Mesenchymal stem cell (in vitro differentiated cells and primary cell): Measurements from ENCODE around the gene NAV2. TPM values are rescaled to one million over a fixed set of nuclear protein-coding genes. Genes with fewer than 3 reads are reported as not detected.

Experiments
- DNase-seq: peaks from one replicate; pipeline ENCODE4 v3.0.0-alpha.2; 2013
- H2AFZ ChIP-seq: one replicate; pipeline ENCODE4 v1.6.1; 2013; ENCODE audit warnings: low read depth, mild to moderate bottlenecking, control low read depth, inconsistent platforms, low read length, moderate library complexity
- H2AK5ac ChIP-seq: 2 replicates; pipeline ENCODE4 v1.6.1; 2013; ENCODE audit warnings: low read length, moderate library complexity, mild to moderate bottlenecking, inconsistent platforms; ENCODE audit not compliant: severe bottlenecking
- H2BK120ac ChIP-seq: one replicate; pipeline ENCODE4 v1.6.1; 2013; ENCODE audit warnings: low read depth, mild to moderate bottlenecking, inconsistent platforms, low read length, moderate library complexity
- H2BK12ac ChIP-seq, 2 experiments: one replicate each; pipeline ENCODE4 v1.6.1; 2013; ENCODE audit warnings: inconsistent platforms in 2 of 2, low read length in 2 of 2, mild to moderate bottlenecking in 2 of 2, moderate library complexity in 2 of 2, control low read depth in 1 of 2
- H2BK15ac ChIP-seq: one replicate; pipeline ENCODE4 v1.6.1; 2013; ENCODE audit warnings: mild to moderate bottlenecking, low read depth, inconsistent platforms; ENCODE audit not compliant: poor library complexity, severe bottlenecking
- H2BK5ac ChIP-seq: 2 replicates; pipeline ENCODE4 v1.6.1; 2013; ENCODE audit warnings: low read depth, mild to moderate bottlenecking, low read length, control low read depth, inconsistent platforms; ENCODE audit not compliant: poor library complexity, severe bottlenecking
- H3K14ac ChIP-seq, 2 experiments: one replicate each; pipeline ENCODE4 v1.6.1; 2013; ENCODE audit warnings: inconsistent platforms in 2 of 2, low read length in 2 of 2, control low read depth in 1 of 2, mild to moderate bottlenecking in 1 of 2, moderate library complexity in 1 of 2
- H3K18ac ChIP-seq, 2 experiments: one replicate each; pipeline ENCODE4 v1.6.1; 2013; ENCODE audit warnings: inconsistent platforms in 2 of 2, low read length in 2 of 2, control low read depth in 1 of 2, low read depth in 1 of 2, mild to moderate bottlenecking in 1 of 2
- H3K23ac ChIP-seq, 2 experiments: one replicate each; pipeline ENCODE4 v1.6.1; 2013; ENCODE audit warnings: inconsistent platforms in 2 of 2, low read length in 2 of 2, mild to moderate bottlenecking in 2 of 2, moderate library complexity in 2 of 2, control low read depth in 1 of 2
- H3K27ac ChIP-seq: 2 replicates; pipeline ENCODE4 v1.5.1; 2013; ENCODE audit warnings: mild to moderate bottlenecking, moderate library complexity, low read length, control low read depth, inconsistent platforms; ENCODE audit not compliant: poor library complexity, severe bottlenecking
- H3K27me3 ChIP-seq, 2 experiments: 2 replicates each; pipeline versions ENCODE4 v1.6.1 to v1.7.0; 2013; ENCODE audit warnings: low read length in 2 of 2, mild to moderate bottlenecking in 2 of 2, moderate library complexity in 2 of 2, control low read depth in 1 of 2, inconsistent platforms in 1 of 2; ENCODE audit not compliant: control insufficient read depth in 1 of 2, insufficient read depth in 1 of 2
- H3K36me3 ChIP-seq, 2 experiments: 2 replicates each; pipeline versions ENCODE4 v1.6.1 to v1.7.0; 2013; ENCODE audit warnings: low read length in 2 of 2, control low read depth in 1 of 2, inconsistent platforms in 1 of 2, low read depth in 1 of 2, mild to moderate bottlenecking in 1 of 2; ENCODE audit not compliant: insufficient read depth in 2 of 2, control insufficient read depth in 1 of 2
- H3K4ac ChIP-seq, 2 experiments: one replicate each; pipeline ENCODE4 v1.6.1; 2013; ENCODE audit warnings: inconsistent platforms in 2 of 2, low read length in 2 of 2, mild to moderate bottlenecking in 2 of 2, moderate library complexity in 2 of 2, control low read depth in 1 of 2, low read depth in 1 of 2
- H3K4me1 ChIP-seq: 2 replicates; pipeline ENCODE4 v1.6.1; 2013; ENCODE audit warnings: low read depth, low read length, control low read depth; ENCODE audit not compliant: control insufficient read depth, insufficient read depth
- H3K4me2 ChIP-seq: 2 replicates; pipeline ENCODE4 v1.6.1; 2013; ENCODE audit warnings: low read length, mild to moderate bottlenecking, inconsistent platforms; ENCODE audit not compliant: poor library complexity, severe bottlenecking
- H3K4me3 ChIP-seq, 2 experiments: 2 replicates each; pipeline versions ENCODE4 v1.5.1 to v1.7.0; 2013; ENCODE audit warnings: low read length in 2 of 2, mild to moderate bottlenecking in 2 of 2, control low read depth in 1 of 2, low read depth in 1 of 2; ENCODE audit not compliant: insufficient read depth in 1 of 2
- H3K79me1 ChIP-seq: replicated peaks from 2 replicates; pipeline ENCODE4 v1.6.1; 2013; ENCODE audit warnings: mild to moderate bottlenecking, control low read depth, low read length, inconsistent platforms; ENCODE audit not compliant: poor library complexity, severe bottlenecking
- H3K9ac ChIP-seq: 2 replicates; pipeline ENCODE4 v1.7.0; 2013; ENCODE audit warnings: mild to moderate bottlenecking, low read length, moderate library complexity
- H3K9me3 ChIP-seq: 2 replicates; pipeline ENCODE4 v1.7.0; 2013; ENCODE audit warnings: mild to moderate bottlenecking, low read length; ENCODE audit not compliant: control insufficient read depth
- H4K8ac ChIP-seq: one replicate; pipeline ENCODE4 v1.6.1; 2013; ENCODE audit warnings: inconsistent platforms, mild to moderate bottlenecking, low read length, moderate library complexity
- H4K91ac ChIP-seq: one replicate; pipeline ENCODE4 v1.6.1; 2013; ENCODE audit warnings: mild to moderate bottlenecking, low read length, inconsistent platforms
- WGBS: methylation state at CpG from one replicate; pipeline ENCODE4 v1.1.7; 2013; ENCODE audit warnings: mixed read lengths; 5-methylcytosine and 5-hydroxymethylcytosine counted together
- small RNA-seq: library from polyadenylated mRNA; stranded (forward); fragments of <200 nt; extraction: miRNeasy Mini kit (QIAGEN cat#:217004); gene quantifications from one replicate; pipeline ENCODE3, GENCODE V24; 2013; ENCODE audit warnings: low read depth

Gene NAV2

GRCh38 chr11:20162824-20163782, 450.5 kb downstream of the NAV2 start:
- Histone ChIP-seq H2BK120ac (no peak overlapping the region), H4K91ac (no peak overlapping the region), H3K79me1 (no peaks in the 10 kb centered on the region), H2AFZ (no peak overlapping the region), H3K14ac (no peak overlapping the region), H4K8ac (no peak overlapping the region), H3K36me3 (peaks cover 0 to 3% of the 10 kb centered on the region in 2 experiments), H2AK5ac (no peak overlapping the region), H2BK15ac (no peak overlapping the region), H3K9ac (no peak overlapping the region), H3K4me2 (peak overlapping the region; percentile 44), H2BK5ac (no peak overlapping the region), H3K27ac (no peak overlapping the region), H3K23ac (no peak overlapping the region), H3K4me1 (peaks cover 8% of the 10 kb centered on the region), H2BK12ac (no peak overlapping the region), H3K4me3 (peak overlapping the region in 1 of 2 experiments; percentile 70), H3K18ac (no peak overlapping the region), H3K27me3 (peaks cover 92 to 94% of the 10 kb centered on the region in 2 experiments), H3K4ac (no peak overlapping the region), H3K9me3 (peaks cover 20% of the 10 kb centered on the region)
- DNase-seq: peak; percentile 45
- 1% methylated on average over 61 of the region's 61 CpGs for WGBS

- Histone ChIP-seq H3K36me3 (peaks cover 0 to 3% of the 10 kb centered on the region in 2 experiments), H3K18ac (no peak overlapping the region), H3K27me3 (peaks cover 87 to 88% of the 10 kb centered on the region in 2 experiments), H4K91ac (no peak overlapping the region), H2BK15ac (no peak overlapping the region), H2BK12ac (no peak overlapping the region), H4K8ac (no peak overlapping the region), H2BK5ac (no peak overlapping the region), H2AFZ (no peak overlapping the region), H2AK5ac (no peak overlapping the region), H2BK120ac (no peak overlapping the region), H3K4me3 (peak overlapping the region in 1 of 2 experiments; percentile 70), H3K14ac (no peak overlapping the region), H3K9ac (no peak overlapping the region), H3K4ac (no peak overlapping the region), H3K9me3 (peaks cover 24% of the 10 kb centered on the region), H3K27ac (no peak overlapping the region), H3K79me1 (no peaks in the 10 kb centered on the region), H3K23ac (no peak overlapping the region), H3K4me2 (peak overlapping the region; percentile 44), H3K4me1 (peaks cover 8% of the 10 kb centered on the region)
- DNase-seq: no peak
- WGBS: 3% methylated on average over 24 of the region's 26 CpGs
Measured at GRCh38 chr11:20163783-20164481, 451.3 kb downstream of the NAV2 start.

Small RNA genes lying within 50 kb of the gene (small RNA-seq; reads per million reads assigned to genes)
- gene MIR4694: not detected
